Measurements from ENCODE around the gene THOC7.

- TF ChIP-seq CTCF (IDR thresholded peaks at IDR 0.05; ENCODE audit: extremely low read depth in 1 of 2, insufficient read depth in 1 of 2, low read depth in 1 of 2, low read length in 2 of 2) (no peak), POLR2A (IDR thresholded peaks at IDR 0.05; ENCODE audit: low read depth, low read length) (no peak), MAX (IDR thresholded peaks at IDR 0.05; ENCODE audit: insufficient read depth, insufficient read length) (no peak), EZH2 (IDR thresholded peaks at IDR 0.05; ENCODE audit: borderline replicate concordance, low read depth, low read length, severe bottlenecking) (no peak), MYC (IDR thresholded peaks at IDR 0.05; ENCODE audit: low read depth, low read length) (no peak)
These were observed 12.7 kb upstream of the THOC7 start for GRCh38 chr3:63876260-63876659.
